Loucy (cell line): Measurements from ENCODE around the gene CAPZA1.

Experiments used
- H2AFZ ChIP-seq: fragments of 200-600 bp; sonication (generic); 2 replicates; pipeline ENCODE4 v1.6.0; 2016; ENCODE audit warnings: antibody characterized with exemption, mild to moderate bottlenecking, low read length, moderate library complexity
- H3F3A ChIP-seq: fragments of 200-600 bp; 2 replicates; pipeline ENCODE4 v1.6.0; 2016; ENCODE audit warnings: antibody characterized with exemption, low read depth, mild to moderate bottlenecking
- H3K27me3 ChIP-seq: fragments of 200-600 bp; sonication (generic); 2 replicates; pipeline ENCODE4 v1.6.1; 2014; ENCODE audit warnings: low read length, mild to moderate bottlenecking; ENCODE audit not compliant: insufficient read depth, poor library complexity, severe bottlenecking
- H3K36me3 ChIP-seq: fragments of 200-600 bp; sonication (generic); 2 replicates; pipeline ENCODE4 v1.6.1; 2016; ENCODE audit warnings: low read length; ENCODE audit not compliant: insufficient read depth
- H3K4me1 ChIP-seq: fragments of 200-600 bp; sonication (generic); 2 replicates; pipeline ENCODE4 v1.5.1; 2014; ENCODE audit warnings: low read length, mild to moderate bottlenecking; ENCODE audit not compliant: insufficient read depth, poor library complexity, severe bottlenecking
- H3K4me2 ChIP-seq: fragments of 200-600 bp; sonication (generic); 2 replicates; pipeline ENCODE4 v1.6.0; 2014; ENCODE audit warnings: antibody characterized with exemption, low read length, low read depth, mild to moderate bottlenecking; ENCODE audit not compliant: poor library complexity, severe bottlenecking
- H3K4me3 ChIP-seq: fragments of 200-600 bp; sonication (generic); 2 replicates; pipeline ENCODE4 v1.5.1; 2014; ENCODE audit warnings: low read length, mild to moderate bottlenecking, mixed read lengths; ENCODE audit not compliant: poor library complexity, severe bottlenecking
- H3K79me2 ChIP-seq: fragments of 200-600 bp; sonication (generic); 2 replicates; pipeline ENCODE4 v1.6.1; 2014; ENCODE audit warnings: low read length; ENCODE audit not compliant: insufficient read depth
- H3K9ac ChIP-seq: fragments of 200-600 bp; sonication (generic); 2 replicates; pipeline ENCODE4 v1.6.0; 2014; ENCODE audit warnings: mild to moderate bottlenecking, low read depth, low read length, moderate library complexity; ENCODE audit not compliant: poor library complexity, severe bottlenecking
- H3K9me2 ChIP-seq: fragments of 200-600 bp; sonication (generic); replicated peaks from 2 replicates; pipeline ENCODE4 v1.6.1; 2016; ENCODE audit warnings: low read depth, low read length, mixed read lengths
- H3K9me3 ChIP-seq: fragments of 200-600 bp; sonication (generic); 2 replicates; pipeline ENCODE4 v1.6.1; 2014; ENCODE audit warnings: mild to moderate bottlenecking, antibody characterized with exemption, low read length, low read depth; ENCODE audit not compliant: insufficient read depth
- H4K20me1 ChIP-seq: fragments of 200-600 bp; sonication (generic); 2 replicates; pipeline ENCODE4 v1.6.0; 2014; ENCODE audit warnings: antibody characterized with exemption, low read length, mild to moderate bottlenecking; ENCODE audit not compliant: insufficient read depth, poor library complexity, severe bottlenecking
- CTCF ChIP-seq: fragments of 200-600 bp; sonication (generic); conservative IDR thresholded peaks from 2 replicates; pipeline ENCODE4 v1.5.1; 2014; ENCODE audit warnings: mild to moderate bottlenecking, antibody characterized with exemption, low read length
- EZH2phosphoT487 ChIP-seq: fragments of 200-600 bp; IDR thresholded peaks from 2 replicates; pipeline ENCODE4 v1.6.1; 2018; ENCODE audit warnings: antibody characterized with exemption, mild to moderate bottlenecking, moderate library complexity, borderline replicate concordance

Gene CAPZA1

GRCh38 chr1:112688781-112689193 is 69.2 kb downstream of the CAPZA1 start:
- Histone ChIP-seq H3K27me3 (no peaks in the 10 kb centered on the region), H3K36me3 (peaks cover 38% of the 10 kb centered on the region; the same call in 1 of the 2 replicates)
- TF ChIP-seq CTCF: no peak
- no peak for TF ChIP-seq EZH2phosphoT487

GRCh38 chr1:112689196-112689841 is 69.7 kb downstream of the CAPZA1 start:
- no peak overlapping the region for H3K4me3 ChIP-seq
- H4K20me1 ChIP-seq: peaks cover 3% of the 10 kb centered on the region
- H2AFZ ChIP-seq: no peak overlapping the region
- peaks cover 43% of the 10 kb centered on the region; the same call in 1 of the 2 replicates for H3K36me3 ChIP-seq
- no peak overlapping the region for H3K9ac ChIP-seq
- H3K4me1 ChIP-seq: no peaks in the 10 kb centered on the region
- no peaks in the 10 kb centered on the region for H3K9me3 ChIP-seq
- no peak overlapping the region for H3K4me2 ChIP-seq
- H3K27me3 ChIP-seq: no peaks in the 10 kb centered on the region
- no peaks in the 10 kb centered on the region for H3K9me2 ChIP-seq
- H3K79me2 ChIP-seq: 0 out of 2 replicates have a peak, but pooled peaks cover 4% of the 10 kb centered on the region
- no peaks in the 10 kb centered on the region for H3F3A ChIP-seq
- TF ChIP-seq CTCF (no peak), EZH2phosphoT487 (no peak)

More at GRCh38 chr1:112688781-112689193, 69.2 kb downstream of the CAPZA1 start:
- Histone ChIP-seq H3K9me3 (no peaks in the 10 kb centered on the region), H3F3A (no peaks in the 10 kb centered on the region), H3K4me3 (no peak overlapping the region), H3K9me2 (no peaks in the 10 kb centered on the region), H3K4me1 (no peaks in the 10 kb centered on the region), H3K9ac (no peak overlapping the region), H3K79me2 (0 out of 2 replicates have a peak, but pooled peaks cover 4% of the 10 kb centered on the region), H4K20me1 (peaks cover 3% of the 10 kb centered on the region), H2AFZ (no peak overlapping the region), H3K4me2 (no peak overlapping the region)

GRCh38 chr1:112689842-112690237 is 70.2 kb downstream of the CAPZA1 start:
- H4K20me1 ChIP-seq: peaks cover 3% of the 10 kb centered on the region
- H3K4me2 ChIP-seq: no peak overlapping the region
- H3K79me2 ChIP-seq: 0 out of 2 replicates have a peak, but pooled peaks cover 4% of the 10 kb centered on the region
- H2AFZ ChIP-seq: no peak overlapping the region
- no peak overlapping the region for H3K9ac ChIP-seq
- H3K27me3 ChIP-seq: no peaks in the 10 kb centered on the region
- no peaks in the 10 kb centered on the region for H3F3A ChIP-seq
- H3K4me3 ChIP-seq: no peak overlapping the region
- no peaks in the 10 kb centered on the region for H3K9me3 ChIP-seq
- H3K9me2 ChIP-seq: no peaks in the 10 kb centered on the region
- TF ChIP-seq EZH2phosphoT487 (no peak), CTCF (no peak)
- no peaks in the 10 kb centered on the region for H3K4me1 ChIP-seq
- H3K36me3 ChIP-seq: peaks cover 48% of the 10 kb centered on the region; the same call in 1 of the 2 replicates
